ENCODE results near the gene DAZ4. TPM values are rescaled to one million over a fixed set of nuclear protein-coding genes. Genes with fewer than 3 reads are reported as not detected.
"Not testable (repeated sequence)": the region's sequence is repeated elsewhere in the genome, so short reads cannot be mapped to it uniquely, and the experiment has no call there.

The DAZ4 gene, protein sequence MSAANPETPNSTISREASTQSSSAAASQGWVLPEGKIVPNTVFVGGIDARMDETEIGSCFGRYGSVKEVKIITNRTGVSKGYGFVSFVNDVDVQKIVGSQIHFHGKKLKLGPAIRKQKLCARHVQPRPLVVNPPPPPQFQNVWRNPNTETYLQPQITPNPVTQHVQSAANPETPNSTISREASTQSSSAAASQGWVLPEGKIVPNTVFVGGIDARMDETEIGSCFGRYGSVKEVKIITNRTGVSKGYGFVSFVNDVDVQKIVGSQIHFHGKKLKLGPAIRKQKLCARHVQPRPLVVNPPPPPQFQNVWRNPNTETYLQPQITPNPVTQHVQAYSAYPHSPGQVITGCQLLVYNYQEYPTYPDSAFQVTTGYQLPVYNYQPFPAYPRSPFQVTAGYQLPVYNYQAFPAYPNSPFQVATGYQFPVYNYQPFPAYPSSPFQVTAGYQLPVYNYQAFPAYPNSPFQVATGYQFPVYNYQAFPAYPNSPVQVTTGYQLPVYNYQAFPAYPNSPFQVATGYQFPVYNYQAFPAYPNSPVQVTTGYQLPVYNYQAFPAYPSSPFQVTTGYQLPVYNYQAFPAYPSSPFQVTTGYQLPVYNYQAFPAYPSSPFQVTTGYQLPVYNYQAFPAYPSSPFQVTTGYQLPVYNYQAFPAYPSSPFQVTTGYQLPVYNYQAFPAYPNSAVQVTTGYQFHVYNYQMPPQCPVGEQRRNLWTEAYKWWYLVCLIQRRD
- not detected in 2 replicates for total RNA-seq (2014; rRNA removed; shearing (Covaris generic))

DNA sequence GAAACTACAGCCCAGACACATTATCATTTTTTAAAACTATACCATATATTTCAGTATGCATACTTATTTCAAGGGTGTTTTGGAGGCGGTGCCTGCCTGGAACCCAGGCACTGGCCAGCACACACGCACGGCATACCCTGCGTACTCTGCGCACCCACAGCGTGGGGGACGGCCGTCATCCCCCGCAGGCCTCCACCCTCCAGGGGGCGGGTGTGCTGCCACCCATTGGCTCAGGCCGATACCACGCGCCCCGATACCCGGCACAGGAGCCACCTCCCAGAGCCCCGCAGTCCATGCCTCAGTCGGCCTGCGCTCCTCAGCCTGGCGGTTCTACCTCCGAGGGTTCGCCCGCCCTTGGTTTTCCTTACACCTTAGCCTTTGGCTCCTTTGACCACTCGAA, at the start of gene DAZ4:
DAZ4 (plus strand) TSS at position 301 of the 400 bp plus-strand sequence. CDS start 208 bp downstream, outside the sequence.
- not testable (repeated sequence) for H3K4me3 ChIP-seq; H3K27ac ChIP-seq; H3K36me3 ChIP-seq; H3K27me3 ChIP-seq; H3K4me1 ChIP-seq; DNase-seq; H3K9me3 ChIP-seq (replicated peaks)

DNA sequence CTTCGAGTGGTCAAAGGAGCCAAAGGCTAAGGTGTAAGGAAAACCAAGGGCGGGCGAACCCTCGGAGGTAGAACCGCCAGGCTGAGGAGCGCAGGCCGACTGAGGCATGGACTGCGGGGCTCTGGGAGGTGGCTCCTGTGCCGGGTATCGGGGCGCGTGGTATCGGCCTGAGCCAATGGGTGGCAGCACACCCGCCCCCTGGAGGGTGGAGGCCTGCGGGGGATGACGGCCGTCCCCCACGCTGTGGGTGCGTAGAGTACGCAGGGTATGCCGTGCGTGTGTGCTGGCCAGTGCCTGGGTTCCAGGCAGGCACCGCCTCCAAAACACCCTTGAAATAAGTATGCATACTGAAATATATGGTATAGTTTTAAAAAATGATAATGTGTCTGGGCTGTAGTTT, 20.4 kb upstream of the DAZ4 start, which contains the start of gene DAZ3:
DAZ3 (minus strand) TSS at position 101 of the 400 bp plus-strand sequence. CDS start 208 bp downstream, outside the sequence.
- H3K36me3 ChIP-seq; H3K27me3 ChIP-seq; DNase-seq; H3K4me3 ChIP-seq; H3K4me1 ChIP-seq; H3K27ac ChIP-seq; H3K9me3 ChIP-seq (replicated peaks): not testable (repeated sequence)

DNA sequence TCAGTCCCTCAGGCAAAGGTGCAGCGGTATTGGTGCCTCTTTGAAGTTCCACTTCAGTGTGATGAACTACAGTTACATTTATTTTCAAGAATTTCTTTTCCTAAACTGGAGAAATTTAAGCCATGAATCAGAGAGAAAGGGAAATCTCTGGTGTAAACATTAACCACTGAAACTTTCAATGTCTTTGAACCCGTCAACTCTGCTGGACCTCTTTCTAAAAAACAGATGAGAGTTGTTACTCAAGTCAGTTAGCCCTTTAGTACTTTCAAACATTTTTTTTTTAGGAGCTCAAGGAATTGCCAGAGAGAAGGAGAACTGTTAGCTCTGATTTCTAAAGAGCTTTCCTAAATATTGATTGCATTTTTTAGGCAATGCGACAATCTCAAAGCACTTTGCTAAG, 11.9 kb upstream of the DAZ4 start:
- H3K4me3 ChIP-seq; H3K27ac ChIP-seq; H3K4me1 ChIP-seq; H3K9me3 ChIP-seq (replicated peaks); DNase-seq; H3K27me3 ChIP-seq; H3K36me3 ChIP-seq: not testable (repeated sequence)

DNA sequence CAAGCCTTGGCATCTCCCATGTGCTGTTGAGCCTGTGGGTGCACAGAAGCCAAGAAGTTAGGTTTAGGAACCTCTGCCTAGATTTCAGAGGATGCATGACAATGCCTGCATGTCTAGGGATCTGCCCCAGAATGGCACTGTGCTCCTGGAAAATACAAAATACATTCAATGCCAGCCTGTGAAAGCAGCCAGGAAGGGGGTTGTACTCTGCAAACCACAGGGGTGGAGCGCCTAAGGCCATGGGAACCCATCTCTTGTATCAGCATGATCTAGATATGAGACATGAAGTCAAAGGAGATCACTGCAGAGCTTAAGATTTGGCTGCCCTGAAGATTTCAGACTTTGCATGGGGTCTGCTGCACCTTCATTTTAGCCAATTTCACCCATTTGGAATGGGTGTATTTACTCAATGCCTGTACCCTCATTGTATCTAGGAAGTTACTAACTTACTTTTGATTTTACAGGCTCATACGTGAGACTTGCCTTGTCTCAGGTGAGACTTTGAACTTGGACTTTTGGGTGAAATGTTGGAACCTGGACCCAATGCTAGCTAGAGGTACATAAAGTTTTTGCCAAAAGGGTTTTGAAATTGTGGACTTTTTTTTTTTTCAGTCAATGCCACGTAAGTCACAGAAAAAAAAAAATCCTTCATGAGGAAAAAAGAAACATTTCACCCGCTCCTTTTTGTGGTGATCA, 9.4 kb upstream of the DAZ4 start:
- DNase-seq; H3K4me1 ChIP-seq; H3K9me3 ChIP-seq (replicated peaks); H3K27ac ChIP-seq; H3K27me3 ChIP-seq; H3K36me3 ChIP-seq; H3K4me3 ChIP-seq: not testable (repeated sequence)

DNA sequence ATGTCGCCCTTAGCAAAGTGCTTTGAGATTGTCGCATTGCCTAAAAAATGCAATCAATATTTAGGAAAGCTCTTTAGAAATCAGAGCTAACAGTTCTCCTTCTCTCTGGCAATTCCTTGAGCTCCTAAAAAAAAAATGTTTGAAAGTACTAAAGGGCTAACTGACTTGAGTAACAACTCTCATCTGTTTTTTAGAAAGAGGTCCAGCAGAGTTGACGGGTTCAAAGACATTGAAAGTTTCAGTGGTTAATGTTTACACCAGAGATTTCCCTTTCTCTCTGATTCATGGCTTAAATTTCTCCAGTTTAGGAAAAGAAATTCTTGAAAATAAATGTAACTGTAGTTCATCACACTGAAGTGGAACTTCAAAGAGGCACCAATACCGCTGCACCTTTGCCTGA, 8.7 kb upstream of the DAZ4 start:
- not testable (repeated sequence) for H3K27me3 ChIP-seq; H3K4me1 ChIP-seq; H3K27ac ChIP-seq; H3K9me3 ChIP-seq (replicated peaks); H3K36me3 ChIP-seq; H3K4me3 ChIP-seq; DNase-seq

Other genes starting within 250 kb of the DAZ4 start
- gene BPY2B, start 215.9 kb upstream of the DAZ4 start, total RNA-seq (2014; rRNA removed; shearing (Covaris generic)), result not detected in 2 replicates
- not detected in 2 replicates for gene DAZ3, start 20.5 kb upstream of the DAZ4 start, total RNA-seq (2014; rRNA removed; shearing (Covaris generic))
- gene BPY2C, start 218.2 kb downstream of the DAZ4 start, total RNA-seq (2014; rRNA removed; shearing (Covaris generic)), result not detected in 2 replicates

Data from SJCRH30 (cell line).